HFFc6 (cell line): ENCODE data around the gene DLX2. TPM values are rescaled to one million over a fixed set of nuclear protein-coding genes. Genes with fewer than 3 reads are reported as not detected.
"Not testable (repeated sequence)": the region's sequence is repeated elsewhere in the genome, so short reads cannot be mapped to it uniquely, and the experiment has no call there.

ENCODE experiments used
- DNase-seq: peaks from one replicate; pipeline ENCODE4 v3.0.0-alpha.2; 2018
- H3K27ac Mint-ChIP-seq: 2 replicates; pipeline ENCODE4 v1.8.0; 2020; ENCODE audit warnings: mild to moderate bottlenecking, mixed read lengths
- H3K27me3 Mint-ChIP-seq: 2 replicates; pipeline ENCODE4 v1.8.0; 2021; ENCODE audit warnings: mild to moderate bottlenecking, moderate library complexity, mixed read lengths; ENCODE audit not compliant: insufficient read depth
- H3K36me3 Mint-ChIP-seq: 2 replicates; pipeline ENCODE4 v1.8.0; 2021; ENCODE audit warnings: low read depth, mixed read lengths
- H3K4me1 Mint-ChIP-seq: 2 replicates; pipeline ENCODE4 v1.8.0; 2020; ENCODE audit warnings: low read depth, mixed read lengths
- H3K4me3 Mint-ChIP-seq: 2 replicates; pipeline ENCODE4 v1.8.0; 2020; ENCODE audit warnings: mild to moderate bottlenecking, moderate library complexity, mixed read lengths
- H3K9me3 Mint-ChIP-seq: 2 replicates; pipeline ENCODE4 v1.8.0; 2020; ENCODE audit warnings: mild to moderate bottlenecking, mixed read lengths
- total RNA-seq, 6 experiments: library from RNA; stranded (reverse); fragmentation: NEBNext Ultra II Directional; extraction: Animal tissue kit (Norgen Biotek cat#: 25700); gene quantifications; 2 replicates in 1 of 6; 3 replicates in 5 of 6; pipeline ENCODE4 v1.2.3, GENCODE V29; 2021
- TF ChIP-seq, protein P1 (sequence below): fragments of 200-600 bp; sonication (generic); IDR thresholded peaks from 2 replicates; pipeline ENCODE4 v1.5.0; 2021; ENCODE audit warnings: antibody characterized with exemption, mild to moderate bottlenecking

The DLX2 gene
- total RNA-seq, 6 experiments from 2014 or later = 8.8 to 12.6 (median 9.5) TPM

DNA sequence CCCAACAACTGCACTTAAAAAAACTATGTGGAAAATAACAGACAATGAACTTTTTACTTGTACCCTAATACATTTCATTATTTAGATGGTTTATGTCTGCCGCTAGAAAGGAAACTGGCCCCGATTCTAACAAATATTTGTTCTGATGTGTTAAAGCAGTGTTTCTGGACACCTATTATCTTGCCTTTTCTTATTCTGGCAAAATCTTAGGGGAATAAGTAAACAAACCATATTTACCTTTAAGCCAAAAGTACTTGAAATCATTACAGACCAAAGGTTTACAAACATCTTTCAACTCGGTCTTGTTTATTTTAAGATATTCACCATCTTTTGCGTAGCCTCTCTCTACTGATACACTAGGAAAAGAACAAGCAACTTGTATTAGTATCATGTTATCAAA is 29.2 kb downstream of the DLX2 start:
- Mint-ChIP-seq H3K27ac (no peak overlapping the region), H3K4me3 (no peak overlapping the region), H3K27me3 (no peaks in the 10 kb centered on the region), H3K36me3 (peaks cover 5% of the 10 kb centered on the region; the same call in 1 of the 2 replicates), H3K4me1 (no peaks in the 10 kb centered on the region), H3K9me3 (no peaks in the 10 kb centered on the region)
- TF ChIP-seq, protein P1, sequence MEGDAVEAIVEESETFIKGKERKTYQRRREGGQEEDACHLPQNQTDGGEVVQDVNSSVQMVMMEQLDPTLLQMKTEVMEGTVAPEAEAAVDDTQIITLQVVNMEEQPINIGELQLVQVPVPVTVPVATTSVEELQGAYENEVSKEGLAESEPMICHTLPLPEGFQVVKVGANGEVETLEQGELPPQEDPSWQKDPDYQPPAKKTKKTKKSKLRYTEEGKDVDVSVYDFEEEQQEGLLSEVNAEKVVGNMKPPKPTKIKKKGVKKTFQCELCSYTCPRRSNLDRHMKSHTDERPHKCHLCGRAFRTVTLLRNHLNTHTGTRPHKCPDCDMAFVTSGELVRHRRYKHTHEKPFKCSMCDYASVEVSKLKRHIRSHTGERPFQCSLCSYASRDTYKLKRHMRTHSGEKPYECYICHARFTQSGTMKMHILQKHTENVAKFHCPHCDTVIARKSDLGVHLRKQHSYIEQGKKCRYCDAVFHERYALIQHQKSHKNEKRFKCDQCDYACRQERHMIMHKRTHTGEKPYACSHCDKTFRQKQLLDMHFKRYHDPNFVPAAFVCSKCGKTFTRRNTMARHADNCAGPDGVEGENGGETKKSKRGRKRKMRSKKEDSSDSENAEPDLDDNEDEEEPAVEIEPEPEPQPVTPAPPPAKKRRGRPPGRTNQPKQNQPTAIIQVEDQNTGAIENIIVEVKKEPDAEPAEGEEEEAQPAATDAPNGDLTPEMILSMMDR = no peak
- no peak for DNase-seq

DNA sequence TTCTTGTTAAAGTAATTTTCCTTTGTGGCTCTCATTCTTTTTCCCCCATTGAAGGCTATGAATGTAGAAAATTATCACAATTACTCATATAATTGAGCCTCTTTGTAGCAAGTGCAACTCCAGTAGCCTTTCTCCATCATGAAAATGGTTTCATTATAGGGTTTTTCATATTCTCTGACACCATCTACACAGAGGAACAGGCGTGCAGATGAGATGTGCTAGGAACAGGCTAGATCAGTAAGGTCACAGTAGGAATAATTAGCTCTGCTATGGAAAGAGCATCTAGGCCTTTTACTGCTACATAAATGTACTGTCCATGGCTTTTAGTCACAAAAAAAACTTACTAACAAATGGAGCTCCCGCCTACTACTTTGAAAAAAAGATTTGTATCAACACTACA is 30.0 kb downstream of the DLX2 start:
- Mint-ChIP-seq H3K4me1 (no peaks in the 10 kb centered on the region), H3K27me3 (no peaks in the 10 kb centered on the region), H3K9me3 (no peaks in the 10 kb centered on the region), H3K4me3 (no peak overlapping the region), H3K36me3 (peaks cover 5% of the 10 kb centered on the region; the same call in 1 of the 2 replicates), H3K27ac (no peak overlapping the region)
- no peak for DNase-seq
- TF ChIP-seq, protein P1 = no peak

DNA sequence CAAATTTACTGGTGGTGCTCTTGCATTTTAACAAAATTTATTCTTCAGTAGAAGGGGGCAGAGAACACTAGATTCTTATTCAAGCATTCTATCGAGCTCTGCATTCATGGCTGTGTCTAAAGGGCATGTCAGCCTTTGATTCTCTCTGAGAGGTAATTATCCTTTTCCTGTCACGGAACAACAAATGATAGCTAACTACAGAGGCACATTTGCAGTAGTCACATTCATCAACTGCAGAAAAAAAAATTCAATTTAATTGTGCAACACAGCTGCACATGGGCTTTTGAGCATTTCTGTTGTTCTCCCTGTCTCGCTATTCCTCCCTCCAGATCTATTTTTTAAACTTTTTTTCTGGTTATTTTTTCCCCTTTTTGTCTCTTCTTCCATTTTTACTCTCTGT is 30.4 kb downstream of the DLX2 start:
- no peak overlapping the region for H3K4me3 Mint-ChIP-seq
- TF ChIP-seq, protein P1 = no peak
- H3K27me3 Mint-ChIP-seq = no peaks in the 10 kb centered on the region
- no peak for DNase-seq
- H3K4me1 Mint-ChIP-seq = no peaks in the 10 kb centered on the region
- no peak overlapping the region for H3K27ac Mint-ChIP-seq
- H3K36me3 Mint-ChIP-seq = peaks cover 5% of the 10 kb centered on the region; the same call in 1 of the 2 replicates
- no peaks in the 10 kb centered on the region for H3K9me3 Mint-ChIP-seq

DNA sequence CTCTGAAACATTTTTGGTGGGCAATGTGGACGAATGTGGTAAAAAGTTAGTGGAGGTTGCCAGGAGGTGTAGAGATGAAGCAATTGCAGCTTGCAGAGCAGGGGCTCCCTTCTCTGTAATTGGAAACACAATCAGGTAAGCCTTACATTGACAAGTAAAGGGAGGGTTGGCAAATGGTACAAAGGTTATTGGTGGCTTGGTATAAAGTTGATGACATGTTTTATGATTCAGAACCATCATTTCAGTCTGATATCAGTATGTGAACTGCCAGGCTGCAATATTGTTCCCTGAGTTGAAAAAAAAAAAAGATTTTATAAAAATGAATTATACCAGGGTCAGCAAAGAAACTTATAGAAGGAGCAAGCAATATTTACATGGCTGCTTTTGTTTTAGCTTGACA is 31.8 kb downstream of the DLX2 start:
- Mint-ChIP-seq H3K27ac (no peak overlapping the region), H3K36me3 (peaks cover 5% of the 10 kb centered on the region; the same call in 1 of the 2 replicates), H3K4me3 (no peak overlapping the region), H3K9me3 (no peaks in the 10 kb centered on the region), H3K27me3 (no peaks in the 10 kb centered on the region), H3K4me1 (no peaks in the 10 kb centered on the region)
- DNase-seq = no peak
- TF ChIP-seq, protein P1 = no peak

DNA sequence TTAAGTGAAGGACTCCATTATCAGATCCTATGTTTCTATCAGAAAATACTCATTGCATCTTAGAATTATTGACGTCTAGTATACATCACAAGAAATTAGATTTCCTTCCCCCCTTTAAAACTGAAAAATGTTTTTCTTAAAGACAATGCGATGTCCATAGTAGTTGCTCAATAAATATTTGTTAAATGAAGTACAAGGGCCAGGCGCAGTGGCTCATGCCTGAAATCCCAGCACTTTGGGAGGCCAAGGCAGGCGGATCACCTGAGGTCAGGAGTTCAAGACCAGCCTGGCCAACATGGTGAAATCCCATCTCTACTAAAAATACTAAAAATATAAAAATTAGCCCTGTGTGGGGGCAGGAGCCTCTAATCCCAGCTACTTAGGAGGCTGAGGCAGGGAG is 34.8 kb downstream of the DLX2 start:
- not testable (repeated sequence) for H3K4me3 Mint-ChIP-seq, H3K27me3 Mint-ChIP-seq, H3K9me3 Mint-ChIP-seq, H3K4me1 Mint-ChIP-seq, H3K36me3 Mint-ChIP-seq, H3K27ac Mint-ChIP-seq, DNase-seq

DNA sequence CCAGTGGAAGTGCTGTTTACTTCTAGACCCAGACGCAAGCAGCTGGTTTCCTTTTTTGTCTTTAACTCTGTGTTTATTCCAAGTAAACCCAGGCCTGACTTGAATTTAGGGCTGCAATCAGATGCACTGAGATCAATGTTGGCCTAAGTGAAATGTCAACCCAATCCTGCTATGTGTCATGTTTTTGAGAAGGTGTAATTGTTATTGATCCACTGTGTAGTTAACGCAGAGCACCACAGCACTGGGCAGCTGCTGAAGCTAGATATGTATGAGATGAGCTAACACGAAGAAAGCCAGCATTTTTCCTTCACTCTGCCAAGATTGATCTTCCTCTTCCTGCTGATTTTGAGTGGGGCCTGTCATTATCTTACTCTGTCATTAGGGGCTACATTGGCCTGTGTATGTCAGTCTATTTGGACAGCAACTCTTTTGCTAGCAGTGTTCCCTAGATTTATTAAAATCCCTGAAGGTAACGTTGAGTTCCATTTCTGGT is 36.3 kb downstream of the DLX2 start:
- no peak for DNase-seq
- Mint-ChIP-seq H3K27ac (no peak overlapping the region), H3K9me3 (no peaks in the 10 kb centered on the region), H3K36me3 (peaks cover 9% of the 10 kb centered on the region), H3K4me1 (peaks cover 5% of the 10 kb centered on the region; the same call in 1 of the 2 replicates), H3K27me3 (no peaks in the 10 kb centered on the region), H3K4me3 (no peak overlapping the region)
- TF ChIP-seq, protein P1 = no peak
